KOPT-K1 (cell line): ENCODE measurements around the gene MSLN.
"Not testable (repeated sequence)": the region's sequence is repeated elsewhere in the genome, so short reads cannot be mapped to it uniquely, and the experiment has no call there.

Experiments used
- H3K27ac ChIP-seq: fragments of 200-600 bp; sonication (generic); 2 replicates; pipeline ENCODE4 v1.5.1; 2016; ENCODE audit warnings: antibody characterized with exemption, mild to moderate bottlenecking, low read depth, low read length; ENCODE audit not compliant: poor library complexity, severe bottlenecking
- H3K36me3 ChIP-seq: fragments of 200-600 bp; sonication (generic); 2 replicates; pipeline ENCODE4 v1.5.1; 2017; ENCODE audit warnings: antibody characterized with exemption, mild to moderate bottlenecking, low read length, moderate library complexity; ENCODE audit not compliant: insufficient read depth
- H3K9me3 ChIP-seq: fragments of 200-600 bp; sonication (generic); 2 replicates; pipeline ENCODE4 v1.5.1; 2017; ENCODE audit warnings: antibody characterized with exemption, low read length, mild to moderate bottlenecking; ENCODE audit not compliant: insufficient read depth, poor library complexity, severe bottlenecking

The MSLN gene

GRCh38 chr16:740764-741505 is 19.6 kb upstream of the MSLN start, which contains the start of gene CIAO3:
TSS of gene CIAO3 (minus strand) at chr16:740997. CDS start at chr16:740985, 12 bp downstream.
- H3K36me3 ChIP-seq: peaks cover 21% of the 10 kb centered on the region
- no peaks in the 10 kb centered on the region for H3K9me3 ChIP-seq
- peak within 1 kb of the TSS; percentile 70 for H3K27ac ChIP-seq

GRCh38 chr16:741986-742629 is 18.4 kb upstream of the MSLN start:
- Histone ChIP-seq H3K36me3 (peaks cover 9% of the 10 kb centered on the region), H3K9me3 (no peaks in the 10 kb centered on the region), H3K27ac (no peak overlapping the region)

DNA sequence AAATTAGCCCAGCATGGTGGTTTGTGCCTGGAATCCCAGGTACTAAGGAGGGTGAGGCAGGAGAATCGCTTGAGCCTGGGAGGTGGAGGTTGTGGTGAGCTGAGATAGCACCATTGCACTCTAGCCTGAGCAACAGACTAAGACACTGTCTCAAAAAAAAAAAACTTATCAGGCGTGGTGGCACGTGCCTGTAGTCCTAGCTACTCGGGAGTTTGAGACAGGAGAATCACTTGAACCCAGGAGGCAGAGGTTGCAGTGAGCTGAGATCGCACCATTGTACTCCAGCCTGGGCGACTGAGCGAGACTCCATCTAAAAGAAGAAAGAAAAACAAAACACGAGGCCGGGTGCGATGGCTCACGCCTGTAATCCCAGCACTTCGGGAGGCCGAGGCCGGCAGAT is 17.6 kb upstream of the MSLN start:
- not testable (repeated sequence) for H3K27ac ChIP-seq, H3K36me3 ChIP-seq, H3K9me3 ChIP-seq

DNA sequence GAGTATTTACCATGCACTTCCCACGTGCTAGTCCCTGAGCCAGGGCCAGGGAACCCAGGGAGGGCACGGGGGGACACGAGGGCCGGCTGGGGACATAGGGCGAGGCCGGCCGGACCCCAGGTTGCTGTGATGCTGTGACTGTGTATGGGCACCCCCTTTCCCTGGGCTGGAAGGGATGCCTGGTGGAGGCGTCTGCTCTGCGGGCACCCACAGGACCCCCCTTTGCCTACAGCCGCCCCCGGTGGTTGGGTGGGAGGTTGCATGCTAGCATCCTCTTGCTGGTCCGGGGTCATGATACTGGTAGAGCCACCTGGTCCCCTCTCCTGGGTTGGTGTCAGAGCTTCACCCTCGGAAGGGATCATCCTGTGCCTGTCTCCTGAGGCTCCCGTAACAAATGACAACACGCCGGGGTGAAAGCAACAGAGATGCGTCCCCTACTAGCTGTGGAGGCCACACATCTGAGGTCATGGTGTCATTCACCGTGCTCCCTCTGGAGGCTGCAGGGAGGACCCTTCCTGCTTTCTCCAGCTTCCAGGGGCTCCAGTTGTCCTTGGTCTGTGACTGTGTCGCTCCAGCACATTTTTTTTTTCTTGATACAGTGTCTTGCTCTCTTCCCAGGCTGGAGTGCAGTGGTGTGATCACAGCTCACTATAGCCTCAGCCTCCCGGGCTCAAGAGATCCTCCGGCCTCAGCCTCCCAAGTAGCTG is 16.6 kb upstream of the MSLN start:
- Histone ChIP-seq H3K27ac (no peak overlapping the region), H3K36me3 (no peaks in the 10 kb centered on the region), H3K9me3 (no peaks in the 10 kb centered on the region)

DNA sequence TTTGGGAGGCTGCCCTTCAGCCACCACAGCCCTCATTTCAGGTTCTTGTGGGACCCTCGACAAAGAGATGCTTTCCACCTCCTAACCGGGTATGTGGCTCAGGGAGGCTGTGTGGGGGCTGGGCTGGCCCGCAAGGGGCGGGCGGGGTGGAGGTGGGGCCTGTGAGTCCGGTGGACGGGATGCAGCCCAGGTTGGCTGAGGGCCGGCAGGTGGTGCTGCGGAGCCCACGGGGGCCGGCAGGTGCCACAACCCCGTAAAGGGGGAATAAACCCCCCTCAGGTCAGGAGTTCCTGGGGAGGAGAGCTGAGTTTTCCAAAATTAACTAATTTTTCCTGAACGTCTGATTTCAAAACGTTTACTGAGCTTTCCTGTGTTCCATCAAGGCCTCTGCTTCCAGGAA is 14.8 kb upstream of the MSLN start:
- no peaks in the 10 kb centered on the region for H3K36me3 ChIP-seq
- no peaks in the 10 kb centered on the region for H3K9me3 ChIP-seq
- no peak overlapping the region for H3K27ac ChIP-seq

DNA sequence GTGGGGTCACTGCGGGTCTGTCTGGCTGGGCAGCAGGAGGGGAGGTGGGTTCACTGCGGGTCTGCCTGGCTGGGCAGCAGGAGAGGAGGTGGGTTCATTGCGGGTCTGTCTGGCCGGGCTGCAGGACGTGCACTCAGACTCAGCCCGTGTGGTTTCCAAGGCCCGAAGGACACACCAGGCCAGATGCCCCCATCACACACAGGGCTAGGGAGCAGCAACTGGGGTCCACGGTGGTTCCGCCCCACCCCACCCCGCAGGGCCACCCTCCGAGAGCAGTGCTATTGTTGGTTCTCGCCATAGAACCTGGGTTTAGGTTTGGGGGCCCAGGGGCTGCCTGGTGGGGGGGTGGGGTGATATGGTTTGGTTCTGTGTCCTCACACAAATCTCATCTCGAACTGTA is 13.9 kb upstream of the MSLN start:
- Histone ChIP-seq H3K36me3 (no peaks in the 10 kb centered on the region), H3K9me3 (no peaks in the 10 kb centered on the region), H3K27ac (no peak overlapping the region)

GRCh38 chr16:747978-748746 is 12.4 kb upstream of the MSLN start:
- H3K36me3 ChIP-seq: no peaks in the 10 kb centered on the region
- no peak overlapping the region for H3K27ac ChIP-seq

DNA sequence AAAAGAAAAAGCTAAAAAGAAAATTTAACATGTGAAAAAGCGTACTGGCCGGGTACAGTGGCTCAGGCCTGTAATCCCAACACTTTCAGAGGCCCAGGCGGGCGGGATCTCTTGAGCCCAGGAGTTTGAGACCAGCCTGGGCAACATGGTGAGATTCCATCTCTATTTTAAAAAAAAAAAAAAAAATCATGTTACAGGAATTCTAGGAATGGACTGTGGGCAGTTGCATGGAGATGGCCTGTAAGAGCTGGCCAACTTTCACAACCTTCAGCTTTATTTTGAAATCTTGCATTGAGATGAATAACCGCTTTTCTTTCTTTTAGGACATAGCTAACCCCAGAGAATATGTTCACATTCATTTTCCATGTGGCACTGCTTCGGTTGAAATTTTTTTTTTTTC is 11.5 kb upstream of the MSLN start:
- no peaks in the 10 kb centered on the region for H3K36me3 ChIP-seq
- H3K27ac ChIP-seq: no peak overlapping the region
- no peaks in the 10 kb centered on the region for H3K9me3 ChIP-seq

More at GRCh38 chr16:747978-748746, 12.4 kb upstream of the MSLN start:
- H3K9me3 ChIP-seq: no peaks in the 10 kb centered on the region

- Histone ChIP-seq H3K36me3 (no peaks in the 10 kb centered on the region), H3K27ac (no peak overlapping the region), H3K9me3 (no peaks in the 10 kb centered on the region)
Measured at GRCh38 chr16:750485-750884, 10.0 kb upstream of the MSLN start.

DNA sequence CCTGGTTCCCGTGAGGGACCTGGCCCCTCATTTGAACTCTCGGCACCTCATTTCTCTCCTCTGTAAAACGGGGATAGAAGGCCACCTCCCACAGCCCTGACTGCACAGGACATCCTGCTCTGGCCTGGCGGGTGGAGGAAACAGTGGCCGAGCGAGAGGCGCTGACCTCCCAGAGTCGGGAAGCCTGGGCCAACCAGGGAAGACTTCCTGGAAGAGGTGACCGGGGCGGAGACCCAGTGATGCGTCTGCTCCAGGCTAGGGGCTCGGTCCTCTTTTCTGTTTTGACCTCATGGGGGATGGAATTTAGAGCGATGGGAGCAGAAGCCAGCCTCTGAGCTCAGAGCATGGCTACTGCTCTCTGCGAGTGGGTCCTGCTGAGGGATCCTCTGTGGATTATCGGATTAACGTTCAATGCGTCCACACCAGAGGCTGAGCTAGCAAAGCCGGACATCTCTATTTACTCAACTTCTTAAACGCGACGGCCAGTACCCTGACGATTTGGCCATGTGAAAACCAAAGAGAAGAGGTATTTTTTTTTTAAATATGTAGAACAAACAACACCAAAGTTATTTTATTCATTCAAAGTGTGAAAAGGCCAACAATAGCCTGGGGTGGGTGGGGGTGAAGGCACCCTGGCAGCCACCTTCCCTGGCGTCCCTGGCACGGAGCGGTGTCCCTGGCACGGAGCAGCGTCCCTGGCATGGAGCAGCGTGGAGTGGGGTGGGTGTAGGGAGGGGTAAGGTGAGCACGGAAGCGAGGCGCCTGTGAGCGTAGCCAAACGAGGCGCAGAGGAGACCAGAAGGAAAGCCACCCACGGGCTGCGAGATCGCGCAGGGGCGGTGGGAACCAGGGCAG is 9.2 kb upstream of the MSLN start:
- Histone ChIP-seq H3K27ac (no peak overlapping the region), H3K36me3 (no peaks in the 10 kb centered on the region), H3K9me3 (no peaks in the 10 kb centered on the region)

DNA sequence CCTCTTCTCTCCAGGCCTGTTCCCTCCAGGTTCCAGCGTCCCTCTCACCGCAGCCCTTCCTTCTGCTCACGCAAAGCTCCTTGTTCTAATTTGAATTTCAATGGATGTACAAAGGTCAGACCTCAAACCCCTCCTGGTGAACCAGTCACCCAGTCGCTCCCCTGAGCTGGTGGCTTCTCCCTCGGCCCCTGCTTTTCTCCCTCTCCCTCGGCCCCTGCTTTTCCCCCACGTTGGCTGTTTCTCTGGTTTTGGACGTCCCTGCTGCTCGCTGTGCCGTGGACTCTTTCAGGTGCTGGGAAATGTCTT is 8.6 kb upstream of the MSLN start:
- H3K27ac ChIP-seq: no peak overlapping the region

GRCh38 chr16:754121-754607 is 6.4 kb upstream of the MSLN start:
- H3K9me3 ChIP-seq, H3K36me3 ChIP-seq, H3K27ac ChIP-seq: not testable (repeated sequence)

More for the DNA sequence above, 8.6 kb upstream of the MSLN start:
- H3K36me3 ChIP-seq: no peaks in the 10 kb centered on the region
- no peaks in the 10 kb centered on the region for H3K9me3 ChIP-seq

DNA sequence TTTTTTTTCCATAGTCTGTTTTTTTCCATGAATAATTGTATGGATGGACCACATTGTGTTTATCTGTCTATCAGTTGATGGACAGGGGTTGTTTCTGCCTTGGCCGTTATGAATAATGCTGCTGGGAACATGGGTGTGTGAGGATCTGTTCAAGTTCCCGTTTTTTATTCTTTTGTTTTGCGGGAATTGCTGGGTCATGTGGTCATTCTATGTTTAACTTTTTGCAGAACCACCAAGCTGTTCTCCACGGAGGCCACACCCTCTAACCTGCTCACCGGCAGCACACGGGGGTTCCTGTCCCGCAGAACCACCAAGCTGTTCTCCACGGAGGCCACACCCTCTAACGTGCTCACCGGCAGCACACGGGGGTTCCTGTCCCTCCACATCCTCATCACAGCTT is 5.9 kb upstream of the MSLN start:
- Histone ChIP-seq H3K27ac (no peak overlapping the region), H3K9me3 (no peaks in the 10 kb centered on the region), H3K36me3 (no peaks in the 10 kb centered on the region)

DNA sequence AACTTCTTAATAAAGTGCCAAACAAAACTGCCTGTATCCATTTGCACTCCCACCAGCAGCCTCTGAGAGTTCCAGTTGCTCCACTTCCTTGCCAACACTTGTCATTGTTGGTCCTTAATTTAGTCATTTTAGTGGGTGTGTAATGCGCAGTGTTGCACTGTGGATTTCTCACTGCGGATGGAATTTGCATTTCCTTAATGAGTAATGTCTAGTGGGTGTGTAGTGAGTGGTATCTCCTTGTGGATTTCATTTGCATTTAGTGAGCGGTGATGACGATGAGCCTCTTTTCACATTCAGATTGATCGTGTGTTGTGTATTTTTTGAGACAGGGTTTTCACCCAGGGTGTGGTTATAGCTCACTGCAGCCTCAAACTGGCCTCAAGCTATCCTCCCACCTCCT is 4.1 kb upstream of the MSLN start:
- no peaks in the 10 kb centered on the region for H3K36me3 ChIP-seq
- no peaks in the 10 kb centered on the region for H3K9me3 ChIP-seq
- no peak overlapping the region for H3K27ac ChIP-seq
